ENCODE measurements around the gene SLC9C2.
"Not testable (repeated sequence)": the region's sequence is repeated elsewhere in the genome, so short reads cannot be mapped to it uniquely, and the experiment has no call there.

SLC9C2 gene

DNA sequence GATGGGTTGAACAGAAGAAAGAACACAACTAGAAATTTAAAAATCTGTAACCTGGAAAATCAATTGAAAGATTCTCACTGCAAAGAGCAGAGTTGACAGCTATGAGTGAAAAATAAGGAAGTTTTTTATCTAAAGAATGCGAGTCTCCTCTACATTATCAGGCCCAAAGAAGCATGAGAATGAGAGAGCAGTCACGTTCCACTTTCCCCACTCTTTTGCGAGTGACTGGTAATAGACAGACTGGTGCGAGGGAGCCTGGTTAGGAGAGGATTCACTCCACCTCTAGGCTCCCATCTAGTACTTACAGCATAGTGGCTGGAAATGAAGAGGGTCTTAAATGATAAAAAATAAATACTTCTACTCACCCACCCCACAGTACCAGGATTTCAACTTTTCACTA lies 73.8 kb downstream of the SLC9C2 start:
- no peak for DNase-seq

DNA sequence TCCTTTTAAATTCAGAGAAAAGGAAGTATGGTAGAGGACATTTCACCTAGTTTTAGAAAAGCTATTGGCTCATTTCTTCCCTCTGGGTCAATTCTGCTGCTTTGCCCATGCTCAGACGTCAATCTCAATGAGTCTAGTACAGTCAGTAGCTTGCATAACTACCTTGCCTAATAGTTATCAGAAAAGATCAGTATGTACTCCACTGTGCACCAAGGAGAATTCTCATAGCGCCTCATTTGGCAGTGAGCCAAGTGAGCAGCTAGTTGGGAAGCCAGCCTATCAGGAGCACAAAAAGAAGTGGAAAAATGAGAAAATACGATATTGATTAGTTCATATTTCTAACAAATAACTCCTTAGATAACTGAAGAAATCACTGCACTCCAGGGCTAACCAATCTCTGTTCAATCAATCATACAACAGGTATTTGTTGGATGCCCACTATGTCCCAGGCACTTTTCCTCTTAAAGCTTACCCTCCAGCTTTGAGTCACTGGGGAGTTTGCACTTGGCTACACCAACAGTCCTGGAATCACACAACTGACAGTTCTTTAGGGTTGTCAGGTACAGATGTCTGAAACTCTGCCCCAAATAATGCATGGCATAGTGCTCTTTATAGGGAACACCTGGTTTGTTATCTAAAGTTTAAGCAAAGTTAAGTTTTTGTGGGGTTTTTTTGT lies 75.6 kb downstream of the SLC9C2 start:
- DNase-seq, result no peak

DNA sequence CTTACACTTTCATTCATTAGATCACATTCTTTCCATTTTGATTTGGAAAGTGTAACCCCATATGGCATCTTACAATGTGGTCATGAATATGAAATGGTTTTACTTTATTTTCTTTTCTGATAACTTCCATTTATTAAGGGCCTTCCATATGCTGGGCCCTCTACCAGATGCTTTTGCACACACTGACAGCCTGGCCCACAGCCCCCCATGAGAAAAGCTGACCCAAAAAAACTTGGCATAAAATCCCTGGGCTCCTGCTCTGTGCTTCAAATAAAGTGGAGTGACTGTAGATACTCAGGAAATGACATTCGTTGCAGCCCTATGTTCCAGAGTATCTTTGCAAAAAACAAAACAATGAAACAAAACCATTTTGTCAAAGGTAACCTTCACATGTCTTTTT lies 76.9 kb downstream of the SLC9C2 start:
- no peak for DNase-seq

DNA sequence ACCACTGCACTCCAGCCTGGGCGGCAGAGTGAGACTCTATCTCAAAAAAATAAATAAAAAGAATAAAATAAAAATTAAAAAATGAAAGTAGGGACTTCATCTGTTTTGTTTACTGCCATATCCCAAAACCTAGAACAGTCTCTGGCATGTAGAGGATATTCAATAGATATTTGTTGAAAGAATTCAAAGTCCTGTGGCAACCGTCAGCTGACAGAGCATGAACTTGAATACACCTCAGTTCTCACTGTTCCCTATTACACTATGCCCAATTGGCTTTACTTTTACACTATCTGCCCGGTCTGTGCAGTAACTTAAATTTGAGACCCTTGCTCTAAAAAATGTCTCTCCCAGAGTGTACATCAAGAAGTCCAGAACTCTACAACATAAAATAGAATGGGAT lies 79.5 kb downstream of the SLC9C2 start:
- DNase-seq, result no peak

DNA sequence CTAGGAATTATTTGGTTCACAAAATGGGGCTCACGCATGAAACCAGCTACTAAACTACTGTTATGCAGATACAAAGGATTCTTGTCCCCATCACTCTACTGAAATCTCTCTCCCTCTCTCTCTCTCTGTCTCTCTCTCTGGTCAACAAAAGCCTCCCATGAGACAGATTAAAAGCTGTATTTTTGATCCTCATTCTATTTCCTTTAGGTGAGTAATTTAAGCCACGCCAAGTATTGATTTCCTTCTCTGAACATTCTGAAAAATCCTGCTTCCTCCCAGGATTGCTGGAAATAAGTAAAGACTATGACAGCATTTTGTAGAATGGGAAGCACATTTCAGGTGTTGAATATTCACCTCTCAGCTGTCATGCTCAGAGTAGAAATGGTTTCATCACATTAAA lies 82.1 kb downstream of the SLC9C2 start:
- no peak for DNase-seq

DNA sequence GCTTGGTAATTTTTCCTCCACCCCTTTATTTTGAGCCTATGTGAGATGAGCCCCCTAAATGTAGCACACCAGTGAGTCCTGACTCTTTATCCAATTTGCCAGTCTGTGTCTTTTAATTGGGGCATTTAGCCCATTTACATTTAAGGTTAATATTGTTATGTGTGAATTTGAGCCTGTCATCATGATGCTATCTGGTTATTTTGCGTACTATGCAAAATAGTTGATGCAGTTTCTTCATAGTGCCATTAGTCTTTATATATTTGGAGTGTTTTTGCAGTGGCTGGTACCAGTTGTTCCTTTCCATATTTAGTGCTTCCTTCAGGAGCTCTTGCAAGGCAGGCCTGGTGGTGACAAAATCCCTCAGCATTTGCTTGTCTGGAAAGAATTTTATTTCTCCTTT lies 88.4 kb downstream of the SLC9C2 start:
- not testable (repeated sequence) for DNase-seq

DNA sequence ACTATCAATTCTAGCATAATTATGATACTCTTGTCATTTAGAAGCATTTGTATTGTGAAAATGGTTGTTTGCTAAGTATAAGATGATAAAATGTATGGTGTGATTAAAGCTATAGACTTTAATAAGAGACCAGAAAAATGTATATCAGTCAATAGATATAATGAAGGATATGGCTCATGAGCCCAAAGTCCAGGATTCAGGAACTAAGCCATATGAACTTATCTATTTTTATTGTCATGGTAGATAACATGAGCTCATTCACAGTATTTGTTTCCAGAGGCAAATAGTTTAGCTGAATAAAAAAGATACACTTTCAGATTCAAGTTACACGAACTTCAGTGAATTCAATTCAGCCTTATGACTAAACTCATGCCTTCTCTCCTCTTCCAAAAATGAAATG lies 93.1 kb downstream of the SLC9C2 start:
- DNase-seq, result no peak

DNA sequence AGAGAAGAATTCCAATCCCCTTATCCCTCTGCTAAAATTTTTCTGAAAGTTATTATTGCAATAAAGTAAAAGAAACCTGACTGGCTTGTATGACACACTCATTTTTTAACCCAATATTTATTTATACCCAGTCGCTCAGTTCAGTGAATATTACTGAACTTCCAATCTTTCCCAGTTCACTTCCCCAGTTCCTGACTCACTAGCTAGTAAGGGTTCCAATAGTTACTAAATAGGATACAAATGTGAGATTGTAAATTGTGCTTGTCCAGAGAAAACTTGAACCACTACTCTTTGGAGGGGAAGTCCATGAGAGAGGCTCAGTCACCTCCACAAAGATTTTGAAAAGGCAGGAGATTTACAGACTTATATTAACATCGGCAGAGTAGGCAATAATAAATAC lies 94.3 kb downstream of the SLC9C2 start:
- DNase-seq, result no peak

DNA sequence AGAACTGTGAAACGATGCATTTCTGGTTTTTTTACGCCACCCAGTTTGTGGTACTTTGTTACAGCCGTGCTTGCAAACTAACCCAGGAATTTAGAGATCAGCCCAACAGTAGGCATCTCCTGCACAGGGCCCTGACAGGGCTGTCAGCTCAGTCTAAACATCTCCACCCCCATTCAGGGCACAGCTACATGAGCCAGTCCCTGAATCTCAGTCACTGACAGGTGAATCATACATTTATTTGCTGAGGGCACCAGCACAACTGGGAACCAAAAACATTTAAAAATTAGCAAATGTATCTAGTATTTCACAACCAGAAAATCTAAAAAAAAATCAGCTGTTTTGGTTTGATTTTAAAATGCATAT lies 95.0 kb downstream of the SLC9C2 start:
- no peak for DNase-seq

DNA sequence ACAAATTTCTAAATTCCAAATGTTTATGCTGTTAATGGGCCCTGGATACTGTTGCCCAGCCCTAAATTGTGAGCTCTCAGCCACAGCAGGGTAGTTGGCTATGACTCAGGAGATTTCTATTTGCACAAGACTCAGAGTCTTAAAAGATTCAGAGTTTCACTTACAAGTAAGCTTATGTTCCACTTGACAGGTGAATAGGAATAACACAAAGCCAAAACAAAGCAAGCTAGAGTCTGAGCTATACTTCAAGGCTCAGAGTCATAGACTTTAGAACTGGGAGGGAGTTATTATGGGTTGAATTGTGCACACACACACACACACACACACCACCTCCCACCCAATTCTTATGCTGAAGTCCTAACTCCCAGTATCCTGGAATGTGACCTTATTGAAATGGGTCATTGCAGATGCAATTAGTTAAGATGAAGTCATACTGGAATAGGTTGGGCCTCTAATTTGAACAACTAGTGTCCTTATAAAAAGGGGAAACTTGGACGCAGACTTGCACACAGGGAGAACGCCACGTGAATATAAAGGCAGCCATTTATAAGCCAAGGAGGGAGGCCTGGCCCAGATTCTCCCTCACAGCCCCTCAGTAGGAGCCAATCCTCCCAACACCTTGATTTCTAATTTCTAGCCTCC lies 95.5 kb downstream of the SLC9C2 start:
- no peak for DNase-seq

DNA sequence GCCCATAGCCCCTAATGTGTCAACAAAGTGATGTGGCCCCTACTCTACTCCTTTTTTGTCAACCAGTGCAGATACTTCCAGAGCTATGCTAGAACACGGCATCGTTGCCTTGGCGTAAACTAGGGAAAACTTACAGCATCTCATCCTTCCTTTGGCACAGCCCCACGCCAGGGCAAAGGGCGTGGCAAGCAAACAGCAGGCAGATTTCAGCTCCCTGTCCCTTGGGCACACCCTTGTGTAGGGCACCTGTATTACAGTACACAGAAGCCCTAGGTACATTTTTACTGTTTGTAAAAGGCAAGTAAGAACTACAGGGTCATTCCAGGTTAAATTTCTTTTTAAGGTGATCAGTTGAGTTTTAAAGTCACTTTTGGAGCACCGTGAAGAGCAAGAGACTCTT lies 96.4 kb downstream of the SLC9C2 start:
- DNase-seq, result no peak

DNA sequence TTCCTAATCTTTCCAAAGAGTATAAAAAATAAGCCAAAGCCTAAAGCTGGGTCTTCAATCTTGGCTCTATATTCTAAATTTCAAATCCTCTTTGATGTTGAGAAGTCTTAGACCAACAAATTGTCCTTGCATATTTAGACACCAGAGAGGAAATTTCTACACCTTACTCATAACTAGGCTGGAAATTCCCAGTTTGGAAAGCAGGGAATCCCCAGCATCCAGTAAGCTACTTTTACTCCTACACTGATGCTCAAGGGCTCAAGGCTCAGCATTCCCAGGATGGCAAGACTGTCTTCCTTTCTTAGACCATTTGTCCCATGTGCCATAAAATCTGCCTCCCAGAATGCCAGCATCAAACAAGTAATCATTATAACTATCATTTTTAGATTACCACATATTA lies 97.5 kb downstream of the SLC9C2 start:
- DNase-seq, result no peak

DNA sequence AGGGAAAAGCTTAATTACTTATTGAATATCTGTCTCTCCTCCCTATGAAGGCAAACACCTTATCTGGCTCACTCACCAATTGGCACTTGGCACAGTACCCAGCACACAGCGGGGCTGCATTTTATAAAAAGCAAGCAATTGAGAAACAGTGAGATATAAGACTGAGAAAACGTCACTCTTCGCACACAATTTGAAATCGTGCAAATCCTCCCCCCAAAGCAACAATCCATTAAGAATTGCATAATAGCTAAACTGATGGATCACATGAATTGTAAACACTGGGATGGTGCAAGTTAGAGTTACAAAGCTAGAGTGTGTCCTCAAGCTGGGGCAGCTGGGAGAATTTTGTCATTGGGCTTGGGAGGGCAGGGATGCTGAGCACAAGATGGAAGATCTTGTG lies 98.6 kb downstream of the SLC9C2 start:
- no peak for DNase-seq

DNA sequence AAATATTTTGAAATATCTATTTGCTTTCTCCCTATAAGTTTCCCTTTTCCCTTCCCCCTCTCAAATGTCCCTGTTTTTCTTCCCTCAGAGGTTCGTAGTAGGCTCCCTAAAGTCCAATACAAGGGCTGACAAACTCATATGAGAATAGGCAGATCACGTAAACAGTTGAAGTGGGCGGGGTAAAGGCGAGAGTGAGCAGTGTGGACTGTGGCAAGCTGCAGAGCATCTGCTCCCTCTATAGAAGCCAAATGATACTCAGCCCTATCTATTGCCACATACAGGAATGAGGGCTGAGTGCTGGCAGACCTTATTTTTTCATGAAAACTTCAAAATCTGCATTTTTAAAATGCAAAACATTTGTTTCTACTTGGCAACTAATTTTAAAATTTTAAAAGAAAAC lies 99.5 kb downstream of the SLC9C2 start:
- no peak for DNase-seq

DNA sequence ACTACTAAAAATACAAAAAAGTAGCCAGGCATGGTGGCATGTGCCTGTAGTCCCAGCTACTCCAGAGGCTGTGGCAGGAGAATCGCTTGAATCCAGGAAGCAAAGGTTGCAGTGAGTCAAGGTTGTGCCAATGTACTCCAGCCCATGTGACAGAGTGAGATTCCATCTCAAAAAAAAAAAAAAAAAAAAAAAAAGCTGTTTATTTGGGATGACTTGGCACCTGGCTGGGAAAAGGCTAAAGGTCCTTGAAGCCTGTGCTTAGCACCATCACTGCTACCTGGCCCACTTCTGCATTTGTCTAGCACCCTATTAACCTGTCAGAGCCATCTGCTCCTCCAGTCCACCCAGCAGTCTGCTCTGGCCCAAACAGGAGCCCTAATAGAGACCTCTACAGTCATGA lies 100.8 kb downstream of the SLC9C2 start:
- DNase-seq, result no peak

DNA sequence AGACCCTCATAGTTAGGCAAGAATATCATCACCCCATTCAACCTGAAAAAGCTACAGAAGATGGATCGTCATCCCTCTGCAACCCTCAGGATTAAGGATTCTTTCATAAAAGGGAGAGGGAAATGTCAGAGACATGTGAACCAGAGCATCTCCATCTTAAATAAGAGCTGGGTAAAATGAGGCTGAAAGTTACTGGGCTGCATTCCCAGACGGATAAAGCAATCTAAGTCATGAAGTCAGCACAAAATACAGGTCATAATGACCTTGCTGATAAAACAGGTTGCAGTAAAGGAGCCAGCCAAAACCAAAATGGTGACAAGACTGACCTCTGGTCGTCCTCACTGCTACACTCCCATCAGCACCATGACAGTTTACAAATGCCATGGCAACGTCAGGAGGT lies 103.1 kb downstream of the SLC9C2 start:
- no peak for DNase-seq

DNA sequence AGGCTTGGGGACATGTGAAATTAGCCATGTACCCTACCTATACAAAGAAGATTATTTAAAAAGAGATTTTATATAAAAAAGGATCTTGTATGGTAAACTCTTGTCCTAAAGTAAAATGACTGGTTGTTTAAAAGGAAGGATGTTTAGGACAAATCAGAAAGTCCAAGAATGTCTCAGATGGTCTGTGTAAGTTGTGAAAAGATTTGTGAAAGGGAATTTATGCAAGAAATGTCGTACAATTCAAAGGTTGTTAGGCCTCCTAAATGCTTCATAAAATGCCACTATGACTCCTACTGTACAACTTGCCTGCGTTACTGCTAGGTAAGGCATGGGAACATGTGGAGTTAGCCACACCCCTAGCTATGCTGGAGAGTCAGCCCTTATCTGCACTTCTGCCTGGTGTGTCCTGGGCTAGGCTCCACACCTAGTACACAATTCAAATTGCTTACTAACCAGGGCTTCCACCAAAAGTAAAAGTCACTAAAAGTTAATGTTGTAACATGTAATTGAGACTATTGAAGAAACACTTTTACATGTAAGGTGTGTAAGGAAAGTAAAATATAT lies 106.0 kb downstream of the SLC9C2 start:
- no peak for DNase-seq

DNA sequence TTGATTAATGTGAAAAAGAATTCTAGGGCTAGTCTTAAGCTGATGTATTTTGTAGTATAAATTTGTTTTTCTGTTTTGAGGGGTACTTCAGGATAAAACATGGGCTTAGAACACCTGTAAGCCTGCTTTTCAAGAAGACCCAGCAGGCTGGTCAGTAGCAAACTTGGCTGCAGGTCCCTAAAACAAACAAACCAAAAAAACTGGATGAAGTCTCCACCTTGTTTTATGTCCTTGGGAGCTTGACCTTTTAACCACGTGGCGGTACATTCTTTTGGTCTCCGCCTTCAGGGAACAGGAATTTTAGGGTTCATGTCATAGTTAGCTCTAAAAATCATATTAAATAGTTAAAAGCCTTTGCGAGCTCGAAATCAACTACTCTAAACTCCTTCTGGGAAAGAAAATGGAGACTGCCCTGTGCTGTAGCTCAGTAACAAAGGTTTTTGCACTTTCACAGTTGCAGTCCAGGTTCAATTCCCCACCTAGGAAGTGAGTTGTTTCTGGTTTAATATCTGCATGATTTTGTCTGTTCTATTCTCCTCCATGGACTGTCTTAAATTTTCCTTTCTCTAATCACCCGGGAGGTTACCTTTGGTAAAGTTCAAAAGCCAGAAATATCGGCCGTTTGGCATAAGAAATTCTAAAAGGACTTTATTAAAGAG lies 107.1 kb downstream of the SLC9C2 start:
- no peak for DNase-seq

DNA sequence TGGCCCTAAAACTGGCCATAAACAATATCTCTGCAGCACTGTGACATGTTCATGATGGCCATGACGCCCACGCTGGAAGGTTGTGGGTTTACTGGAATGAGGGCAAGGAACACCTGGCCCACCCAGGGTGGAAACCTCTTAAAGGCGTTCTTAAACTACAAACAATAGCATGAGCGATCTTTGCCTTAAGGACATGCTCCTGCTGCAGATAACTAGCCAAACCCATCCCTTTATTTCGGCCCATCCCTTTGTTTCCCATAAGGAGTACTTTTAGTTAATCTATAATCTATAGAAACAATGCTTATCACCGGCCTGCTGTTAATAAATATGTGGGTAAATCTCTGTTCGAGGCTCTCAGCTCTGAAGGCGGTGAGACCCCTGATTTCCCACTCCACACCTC lies 109.7 kb downstream of the SLC9C2 start:
- not testable (repeated sequence) for DNase-seq

DNA sequence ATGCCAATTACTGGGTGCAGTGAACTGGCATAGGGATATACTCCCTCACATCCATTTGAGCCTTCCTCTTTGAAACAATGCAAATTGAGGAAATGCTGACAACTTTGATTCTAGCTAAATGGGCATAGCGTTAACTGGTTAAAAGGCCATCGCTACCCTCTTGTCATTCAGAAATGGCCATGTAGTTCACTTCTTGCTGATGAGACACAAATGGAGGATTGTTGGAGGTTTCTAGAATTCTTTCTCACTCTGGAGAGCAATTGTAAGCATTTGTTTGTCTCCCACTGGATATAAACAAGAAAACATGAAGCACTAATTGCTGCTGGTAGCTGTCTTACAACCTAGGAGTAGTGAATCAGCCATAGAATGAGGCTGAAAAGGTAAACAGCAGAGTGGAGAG lies 111.4 kb downstream of the SLC9C2 start:
- no peak for DNase-seq

DNA sequence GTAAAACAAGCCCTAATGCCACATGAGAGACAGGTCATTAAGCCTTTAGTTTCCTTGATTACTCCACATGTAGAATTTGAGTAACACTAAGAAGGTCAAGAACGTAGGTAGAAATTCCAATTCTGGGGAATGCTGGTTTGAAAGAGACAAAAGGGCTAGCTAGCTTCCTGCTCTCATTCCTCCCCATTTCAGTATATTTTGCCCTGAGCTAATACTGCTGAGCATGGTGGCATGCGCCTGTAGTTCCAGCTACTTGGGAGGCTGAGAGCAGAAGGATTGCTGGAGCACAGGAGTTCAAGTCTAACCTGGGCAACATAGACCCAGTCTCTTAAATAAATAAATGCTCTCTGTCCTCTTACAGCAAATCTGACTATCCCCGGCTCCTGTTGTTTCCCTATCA lies 112.9 kb downstream of the SLC9C2 start:
- DNase-seq, result no peak

DNA sequence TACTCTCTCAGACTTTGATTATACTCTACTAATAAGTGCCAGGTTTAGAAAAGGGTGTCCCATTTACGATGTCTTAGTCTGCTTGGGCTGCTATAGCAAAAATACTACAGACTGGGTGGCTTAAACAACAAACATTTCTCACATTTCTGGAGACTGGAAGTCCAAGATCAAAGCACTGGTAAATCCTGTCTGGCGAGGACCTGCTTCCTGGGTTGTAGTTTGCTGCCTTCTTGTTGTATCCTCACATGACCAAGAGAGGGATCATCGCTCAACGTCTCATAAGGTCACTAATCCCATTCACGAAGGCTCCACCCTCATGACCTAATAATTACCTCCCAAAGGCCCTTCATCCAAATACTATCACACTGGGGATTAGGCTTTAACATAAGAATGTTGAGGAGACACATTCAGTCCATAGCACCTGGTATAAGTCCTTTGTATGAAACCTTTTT lies 113.7 kb downstream of the SLC9C2 start:
- no peak for DNase-seq

DNA sequence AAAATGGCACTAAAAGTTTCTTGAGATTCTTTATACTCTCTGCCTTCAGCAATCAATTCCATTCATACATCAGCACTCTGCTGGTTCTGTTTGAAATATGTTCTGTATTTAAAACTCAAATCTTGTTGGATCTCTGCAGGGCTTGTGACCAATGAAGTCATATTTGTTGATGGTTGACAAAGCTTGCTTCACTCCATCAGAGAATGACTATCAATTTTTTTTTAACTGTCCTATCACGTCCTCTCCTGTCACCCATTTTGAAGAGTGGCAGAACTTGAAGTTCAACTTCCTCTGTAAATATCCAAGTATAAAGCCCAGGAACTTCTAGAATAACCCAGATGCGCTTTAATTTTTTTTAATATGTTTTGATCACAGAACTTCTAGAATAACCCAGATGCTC lies 114.9 kb downstream of the SLC9C2 start:
- no peak for DNase-seq

DNA sequence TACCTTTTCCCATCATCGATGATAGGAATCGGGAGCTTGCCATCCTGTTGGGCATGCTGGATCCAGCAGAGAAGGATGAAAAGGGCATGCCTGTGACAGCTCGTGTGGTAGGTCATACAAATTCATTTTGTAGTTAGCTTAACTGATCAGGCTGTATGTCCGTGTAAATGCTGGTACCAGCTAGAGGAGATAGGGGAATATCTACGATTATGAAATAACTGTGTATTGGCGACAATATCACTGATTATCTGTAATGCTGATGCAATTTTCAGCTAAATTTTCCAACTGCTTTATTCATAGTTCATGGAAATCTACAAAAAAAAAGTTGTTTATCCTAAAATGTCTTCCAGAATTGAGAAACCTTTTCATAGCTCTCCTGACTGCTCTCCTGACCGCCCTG lies 117.5 kb downstream of the SLC9C2 start:
- no peak for DNase-seq
